Choroid plexus epithelial cell (primary cell): ENCODE measurements around the gene MBOAT2.
A peak's percentile ranks its signal among the peaks of the same experiment; 100 is the strongest.

ENCODE experiments used
- DNase-seq: peaks from one replicate; pipeline ENCODE4 v3.0.0-alpha.2; 2010; ENCODE audit warnings: low read depth
- H3K4me3 ChIP-seq: 2 replicates; pipeline ENCODE4 v1.5.1; 2011; ENCODE audit warnings: low read depth, mild to moderate bottlenecking, control low read depth, low read length, moderate library complexity
- CTCF ChIP-seq: conservative IDR thresholded peaks from 2 replicates; pipeline ENCODE4 v1.5.1; 2011; ENCODE audit warnings: low read depth, mild to moderate bottlenecking, control low read depth, inconsistent platforms, low read length, moderate library complexity

MBOAT2 gene

GRCh38 chr2:8836971-8837794 is 166.3 kb downstream of the MBOAT2 start, which contains the start of gene KIDINS220:
TSS of gene KIDINS220 (minus strand) at chr2:8837613. CDS start at chr2:8827093, 10,520 bp downstream.
- peak; percentile 85 for DNase-seq

GRCh38 chr2:8835279-8835678 is 168.2 kb downstream of the MBOAT2 start:
- no peak for DNase-seq
- no peak overlapping the region for H3K4me3 ChIP-seq
- no peak for TF ChIP-seq CTCF

More at GRCh38 chr2:8836971-8837794, 166.3 kb downstream of the MBOAT2 start, which contains the start of gene KIDINS220:
- no peak for TF ChIP-seq CTCF
- H3K4me3 ChIP-seq, result peak within 1 kb of the TSS; percentile 99

- no peak for TF ChIP-seq CTCF
- no peak for DNase-seq
- H3K4me3 ChIP-seq, result no peak overlapping the region
Observed at GRCh38 chr2:8833853-8834252, 169.6 kb downstream of the MBOAT2 start.

- no peak for DNase-seq
Observed at GRCh38 chr2:8831516-8831915, 172.0 kb downstream of the MBOAT2 start.

GRCh38 chr2:8827729-8828128 is 175.8 kb downstream of the MBOAT2 start:
- no peak for DNase-seq
- TF ChIP-seq CTCF, result no peak
- no peak overlapping the region for H3K4me3 ChIP-seq

More at GRCh38 chr2:8831516-8831915, 172.0 kb downstream of the MBOAT2 start:
- H3K4me3 ChIP-seq, result no peak overlapping the region
- TF ChIP-seq CTCF, result no peak

GRCh38 chr2:8822218-8822617 is 181.3 kb downstream of the MBOAT2 start:
- no peak overlapping the region for H3K4me3 ChIP-seq
- TF ChIP-seq CTCF, result no peak
- DNase-seq, result peak; percentile 39
